SK-N-SH (cell line): ENCODE data around the gene STEEP1. TPM values are rescaled to one million over a fixed set of nuclear protein-coding genes. Genes with fewer than 3 reads are reported as not detected.

Source experiments
- CTCF ChIA-PET: fragments of 300-600, 350-600 bp; formaldehyde crosslinking; extraction: SDS; loops from one replicate; lab custom pipeline; 2021; lab: Yijun Ruan, JAX
- POLR2A ChIA-PET: fragments of 350-600 bp; sonication (Branson Sonifier 250); formaldehyde crosslinking; extraction: SDS; loops from one replicate; lab custom pipeline; 2020; ENCODE audit warnings: antibody characterized with exemption, inconsistent platforms; lab: Yijun Ruan, JAX
- DNase-seq: peaks from one replicate; pipeline ENCODE4 v3.0.0; 2012
- H2AFZ ChIP-seq: fragments of 200-600 bp; sonication (generic); 2 replicates; pipeline ENCODE4 v1.8.1; 2016; ENCODE audit warnings: antibody characterized with exemption, mild to moderate bottlenecking, low read depth
- H3F3A ChIP-seq: fragments of 200-600 bp; sonication (generic); replicated peaks from 2 replicates; pipeline ENCODE3; 2016; ENCODE audit warnings: antibody characterized with exemption, mild to moderate bottlenecking; ENCODE audit not compliant: insufficient read depth
- H3K27ac ChIP-seq, 2 experiments: fragments of 200-500 bp in 1 of 2; fragments of 200-600 bp in 1 of 2; sonication (Bioruptor generic) in 1 of 2; sonication (generic), shearing (Covaris generic) in 1 of 2; 2 replicates each; pipeline versions ENCODE4 v1.5.1 to v1.6.1; 2014 to 2016; ENCODE audit warnings: low read depth in 2 of 2, inconsistent platforms in 1 of 2, low read length in 1 of 2, mild to moderate bottlenecking in 1 of 2, mixed read lengths in 1 of 2
- H3K27me3 ChIP-seq: fragments of 200-600 bp; sonication (generic), shearing (Covaris generic); 2 replicates; pipeline ENCODE4 v1.6.1; 2016; ENCODE audit warnings: mixed run types; ENCODE audit not compliant: insufficient read depth
- H3K36me3 ChIP-seq, 2 experiments: fragments of 200-500 bp in 1 of 2; fragments of 200-600 bp in 1 of 2; sonication (Bioruptor generic) in 1 of 2; sonication (generic) in 1 of 2; replicated peaks in 1 of 2; 2 replicates each; pipeline versions ENCODE3 to v1.5.1; 2014 to 2016; ENCODE audit warnings: low read length in 1 of 2, mild to moderate bottlenecking in 1 of 2; ENCODE audit not compliant: insufficient read depth in 2 of 2, control insufficient read depth in 1 of 2
- H3K4me1 ChIP-seq, 2 experiments: fragments of 200-500 bp in 1 of 2; fragments of 200-600 bp in 1 of 2; sonication (Bioruptor generic) in 1 of 2; sonication (generic), shearing (Covaris generic) in 1 of 2; 2 replicates each; pipeline versions ENCODE4 v1.5.1 to v1.6.1; 2014 to 2016; ENCODE audit warnings: low read depth in 1 of 2, low read length in 1 of 2, mixed run types in 1 of 2; ENCODE audit not compliant: insufficient read depth in 2 of 2, control insufficient read depth in 1 of 2
- H3K4me2 ChIP-seq: fragments of 200-600 bp; sonication (generic), shearing (Covaris generic); 2 replicates; pipeline ENCODE4 v1.6.1; 2017; ENCODE audit warnings: mixed run types
- H3K4me3 ChIP-seq, 2 experiments: fragments of 200-500 bp in 1 of 2; fragments of 200-600 bp in 1 of 2; sonication (Bioruptor generic) in 1 of 2; sonication (generic), shearing (Covaris generic) in 1 of 2; 2 replicates each; pipeline versions ENCODE4 v1.5.1 to v1.8.1; 2014 to 2016; ENCODE audit warnings: low read depth in 2 of 2, inconsistent platforms in 1 of 2, low read length in 1 of 2, mild to moderate bottlenecking in 1 of 2, mixed read lengths in 1 of 2, moderate library complexity in 1 of 2
- H3K79me2 ChIP-seq: fragments of 200-600 bp; sonication (generic); 2 replicates; pipeline ENCODE4 v1.8.1; 2017; ENCODE audit warnings: mild to moderate bottlenecking; ENCODE audit not compliant: insufficient read depth
- H3K9ac ChIP-seq: fragments of 200-600 bp; sonication (generic); 2 replicates; pipeline ENCODE4 v1.6.1; 2017; ENCODE audit warnings: mixed run types
- H3K9me2 ChIP-seq: fragments of 200-600 bp; sonication (generic); 2 replicates; pipeline ENCODE4 v1.6.1; 2017; ENCODE audit warnings: mixed run types
- H3K9me3 ChIP-seq: fragments of 200-600 bp; sonication (generic); 2 replicates; pipeline ENCODE4 v1.6.1; 2017; ENCODE audit warnings: mixed run types, mild to moderate bottlenecking, moderate library complexity
- H4K20me1 ChIP-seq: fragments of 200-600 bp; sonication (generic); 2 replicates; pipeline ENCODE4 v1.6.1; 2017; ENCODE audit warnings: mild to moderate bottlenecking, mixed run types; ENCODE audit not compliant: insufficient read depth
- ELF1 ChIP-seq: IDR thresholded peaks from 2 replicates; pipeline ENCODE4 v1.4.0; 2012
- RCOR1 ChIP-seq: fragments of 150-350 bp; IDR thresholded peaks from 2 replicates; pipeline ENCODE4 v1.6.1; 2017; ENCODE audit warnings: antibody characterized with exemption, low read length
- WGBS: methylation state at CpG from one replicate; pipeline ENCODE4 v1.1.6; 2017; ENCODE audit warnings: low lambda C conversion rate; 5-methylcytosine and 5-hydroxymethylcytosine counted together
- polyA plus RNA-seq, 3 experiments: library from polyadenylated mRNA; depleted of rRNA; stranded (reverse); fragments of >200 nt; gene quantifications; 2 replicates each; pipeline ENCODE4 v1.2.3, GENCODE V29; 2012
- TF ChIP-seq, protein P1 (sequence below): fragments of 200-600 bp; sonication (generic); IDR thresholded peaks from 2 replicates; pipeline ENCODE4 v1.6.1; 2017; ENCODE audit warnings: antibody characterized with exemption, mild to moderate bottlenecking, moderate library complexity
- TF ChIP-seq, protein P2 (sequence below): fragments of 150-350 bp; IDR thresholded peaks from 2 replicates; pipeline ENCODE4 v1.6.1; 2017; ENCODE audit warnings: antibody characterized with exemption, low read length, low read depth, borderline replicate concordance
- TF ChIP-seq, protein P3 (sequence below): IDR thresholded peaks from 2 replicates; pipeline ENCODE4 v1.4.0; 2012; ENCODE audit warnings: low read depth, borderline replicate concordance

STEEP1 gene
- polyA plus RNA-seq, 1 of the 3 experiments (the other 2 are of a cell fraction) = 19.2 TPM

DNA sequence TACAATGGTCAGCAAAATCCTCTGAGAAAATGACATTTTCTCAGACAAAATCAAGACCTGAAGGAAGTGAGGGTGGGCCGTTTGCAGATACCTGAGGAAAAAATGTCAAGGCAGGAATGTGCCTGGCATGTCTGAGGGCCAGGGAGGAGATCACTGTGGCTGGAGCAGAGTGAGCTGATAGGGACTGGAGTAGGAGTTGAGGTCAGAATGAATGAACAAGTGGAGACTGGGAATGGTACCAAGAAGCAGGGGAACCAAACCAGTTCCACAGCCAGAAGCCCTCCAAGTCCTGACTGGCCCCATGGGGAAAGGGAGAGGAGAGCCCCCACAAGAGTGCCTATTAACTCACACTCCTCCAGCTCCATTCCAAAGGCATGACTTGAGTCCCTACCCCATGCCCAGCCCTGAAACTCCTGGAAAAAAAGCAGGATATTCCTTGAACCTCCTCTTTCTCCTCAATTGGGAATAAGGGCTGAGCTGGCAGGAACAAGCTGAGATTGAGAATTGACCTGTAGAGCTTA lies 41.5 kb downstream of the STEEP1 start:
- POLR2A ChIA-PET = no interaction called here
- 45% methylated on average over 1 of the region's 1 CpG for WGBS
- no peaks in the 10 kb centered on the region for H3K9me3 ChIP-seq
- no peak for DNase-seq
- H3K4me1 ChIP-seq = no peaks in the 10 kb centered on the region
- no peak overlapping the region for H3K27ac ChIP-seq
- H3K9me2 ChIP-seq = no peaks in the 10 kb centered on the region
- TF ChIP-seq, protein P1, sequence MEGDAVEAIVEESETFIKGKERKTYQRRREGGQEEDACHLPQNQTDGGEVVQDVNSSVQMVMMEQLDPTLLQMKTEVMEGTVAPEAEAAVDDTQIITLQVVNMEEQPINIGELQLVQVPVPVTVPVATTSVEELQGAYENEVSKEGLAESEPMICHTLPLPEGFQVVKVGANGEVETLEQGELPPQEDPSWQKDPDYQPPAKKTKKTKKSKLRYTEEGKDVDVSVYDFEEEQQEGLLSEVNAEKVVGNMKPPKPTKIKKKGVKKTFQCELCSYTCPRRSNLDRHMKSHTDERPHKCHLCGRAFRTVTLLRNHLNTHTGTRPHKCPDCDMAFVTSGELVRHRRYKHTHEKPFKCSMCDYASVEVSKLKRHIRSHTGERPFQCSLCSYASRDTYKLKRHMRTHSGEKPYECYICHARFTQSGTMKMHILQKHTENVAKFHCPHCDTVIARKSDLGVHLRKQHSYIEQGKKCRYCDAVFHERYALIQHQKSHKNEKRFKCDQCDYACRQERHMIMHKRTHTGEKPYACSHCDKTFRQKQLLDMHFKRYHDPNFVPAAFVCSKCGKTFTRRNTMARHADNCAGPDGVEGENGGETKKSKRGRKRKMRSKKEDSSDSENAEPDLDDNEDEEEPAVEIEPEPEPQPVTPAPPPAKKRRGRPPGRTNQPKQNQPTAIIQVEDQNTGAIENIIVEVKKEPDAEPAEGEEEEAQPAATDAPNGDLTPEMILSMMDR = no peak
- TF ChIP-seq, all 33 proteins: peak for 0
- Histone ChIP-seq H3K27me3 (peaks cover 5% of the 10 kb centered on the region; the same call in 1 of the 2 replicates), H3K9ac (no peak overlapping the region), H3K4me3 (no peak overlapping the region), H2AFZ (no peak overlapping the region), H4K20me1 (no peaks in the 10 kb centered on the region), H3K79me2 (no peaks in the 10 kb centered on the region), H3K4me2 (no peak overlapping the region), H3K36me3 (no peaks in the 10 kb centered on the region), H3F3A (no peaks in the 10 kb centered on the region)
- CTCF ChIA-PET = interaction anchor here (1.2 kb wide), 1 partner anchor 11 kb away, joined by 5 read pairs; no protein-coding TSS in a partner anchor

DNA sequence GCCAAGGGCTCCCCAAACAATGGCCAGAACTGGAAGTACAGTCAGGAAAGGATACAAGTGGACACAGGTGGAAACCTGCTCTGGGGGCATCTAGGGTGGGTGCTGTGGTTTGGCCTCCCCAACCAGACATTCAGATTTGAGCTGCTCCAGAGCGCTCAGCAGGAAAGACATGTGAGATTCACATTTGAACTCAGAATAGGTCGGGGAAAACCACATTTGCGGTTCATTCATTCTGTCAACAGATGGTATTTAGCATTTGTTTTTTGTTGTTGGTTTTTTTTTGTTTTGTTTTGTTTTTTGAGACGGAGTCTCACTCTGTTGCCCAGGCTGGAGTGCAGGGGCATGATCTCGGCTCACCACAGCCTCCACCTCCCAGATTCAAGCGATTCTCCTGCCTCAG lies 44.0 kb downstream of the STEEP1 start:
- POLR2A ChIA-PET = no interaction called here
- Histone ChIP-seq H3K4me2 (no peak overlapping the region), H3K9ac (no peak overlapping the region), H3K27ac (no peak overlapping the region), H3K9me2 (no peaks in the 10 kb centered on the region), H3K4me1 (no peaks in the 10 kb centered on the region), H3K79me2 (no peaks in the 10 kb centered on the region), H3K4me3 (no peak overlapping the region), H2AFZ (no peak overlapping the region), H4K20me1 (no peaks in the 10 kb centered on the region), H3K9me3 (no peaks in the 10 kb centered on the region), H3K27me3 (peaks cover 5% of the 10 kb centered on the region; the same call in 1 of the 2 replicates), H3F3A (no peaks in the 10 kb centered on the region), H3K36me3 (no peaks in the 10 kb centered on the region)
- DNase-seq = no peak
- TF ChIP-seq, protein P2, sequence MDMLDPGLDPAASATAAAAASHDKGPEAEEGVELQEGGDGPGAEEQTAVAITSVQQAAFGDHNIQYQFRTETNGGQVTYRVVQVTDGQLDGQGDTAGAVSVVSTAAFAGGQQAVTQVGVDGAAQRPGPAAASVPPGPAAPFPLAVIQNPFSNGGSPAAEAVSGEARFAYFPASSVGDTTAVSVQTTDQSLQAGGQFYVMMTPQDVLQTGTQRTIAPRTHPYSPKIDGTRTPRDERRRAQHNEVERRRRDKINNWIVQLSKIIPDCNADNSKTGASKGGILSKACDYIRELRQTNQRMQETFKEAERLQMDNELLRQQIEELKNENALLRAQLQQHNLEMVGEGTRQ = no peak
- no peak for TF ChIP-seq ELF1
- TF ChIP-seq RCOR1 = no peak
- TF ChIP-seq, protein P3, sequence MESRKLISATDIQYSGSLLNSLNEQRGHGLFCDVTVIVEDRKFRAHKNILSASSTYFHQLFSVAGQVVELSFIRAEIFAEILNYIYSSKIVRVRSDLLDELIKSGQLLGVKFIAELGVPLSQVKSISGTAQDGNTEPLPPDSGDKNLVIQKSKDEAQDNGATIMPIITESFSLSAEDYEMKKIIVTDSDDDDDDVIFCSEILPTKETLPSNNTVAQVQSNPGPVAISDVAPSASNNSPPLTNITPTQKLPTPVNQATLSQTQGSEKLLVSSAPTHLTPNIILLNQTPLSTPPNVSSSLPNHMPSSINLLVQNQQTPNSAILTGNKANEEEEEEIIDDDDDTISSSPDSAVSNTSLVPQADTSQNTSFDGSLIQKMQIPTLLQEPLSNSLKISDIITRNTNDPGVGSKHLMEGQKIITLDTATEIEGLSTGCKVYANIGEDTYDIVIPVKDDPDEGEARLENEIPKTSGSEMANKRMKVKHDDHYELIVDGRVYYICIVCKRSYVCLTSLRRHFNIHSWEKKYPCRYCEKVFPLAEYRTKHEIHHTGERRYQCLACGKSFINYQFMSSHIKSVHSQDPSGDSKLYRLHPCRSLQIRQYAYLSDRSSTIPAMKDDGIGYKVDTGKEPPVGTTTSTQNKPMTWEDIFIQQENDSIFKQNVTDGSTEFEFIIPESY = no peak
- 49% methylated on average over 6 of the region's 6 CpGs for WGBS
- CTCF ChIA-PET = interaction anchor here (1.1 kb wide), 1 partner anchor 208 kb away, joined by 3 read pairs; no protein-coding TSS in a partner anchor
